ENCODE measurements around the gene FGFR4. TPM values are rescaled to one million over a fixed set of nuclear protein-coding genes. Genes with fewer than 3 reads are reported as not detected.

FGFR4 gene
- polyA plus RNA-seq, 1 donor (not counting 4 experiments of a cell fraction or from before 2014, with no cell fraction given) = 0.62 TPM

DNA sequence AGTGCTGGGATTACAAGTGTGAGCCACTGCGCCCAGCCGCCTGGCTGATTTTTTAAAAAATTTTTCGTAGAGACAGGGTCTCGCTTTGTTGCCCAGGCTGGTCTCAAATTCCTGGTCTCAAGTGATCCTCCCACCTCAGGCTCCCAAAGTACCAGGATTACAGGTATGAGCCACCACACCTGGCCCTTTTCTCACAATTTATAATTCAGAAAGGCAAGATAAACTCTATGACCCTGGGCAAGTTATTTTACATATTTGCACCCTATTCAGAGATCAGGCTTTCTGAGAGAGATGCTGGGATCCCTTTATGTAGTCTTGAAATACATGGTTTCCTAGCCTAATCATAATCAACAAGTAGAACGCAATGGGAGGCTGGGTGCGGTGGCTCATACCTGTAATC, 43.6 kb upstream of the FGFR4 start:
- H4K20me1 ChIP-seq (ENCODE audit: control insufficient read depth, extremely low read depth, insufficient read depth, low read length) = no peaks in the 10 kb centered on the region
- no peak for FAIRE-seq
- peaks cover 7 to 10% of the 10 kb centered on the region in 2 experiments for H3K36me3 ChIP-seq (ENCODE audit: control insufficient read depth in 2 of 2, extremely low read depth in 1 of 2, insufficient read depth in 2 of 2, low read length in 2 of 2)
- no peak overlapping the region for H3K4me2 ChIP-seq (ENCODE audit: control insufficient read depth, extremely low read depth, insufficient read depth, low read depth, low read length)
- H3K27me3 ChIP-seq (ENCODE audit: control insufficient read depth, extremely low read depth, insufficient read depth, low read length) = no peaks in the 10 kb centered on the region
- no peaks in the 10 kb centered on the region for H3K4me1 ChIP-seq (ENCODE audit: control insufficient read depth, extremely low read depth, insufficient read depth, low read length)
- dilution Hi-C loops (cut with MboI; ENCODE audit: extremely low pct_ligation_motif_present, low sequenced_read_pairs) = no loop called here
- H3K27ac ChIP-seq (ENCODE audit: control insufficient read depth, insufficient read depth, low read length) = no peak overlapping the region
- no peak overlapping the region for H2AFZ ChIP-seq (ENCODE audit: control insufficient read depth, low read length)
- TF ChIP-seq EZH2 (IDR thresholded peaks at IDR 0.05; ENCODE audit: low read length) = no peak
- TF ChIP-seq, protein P1, sequence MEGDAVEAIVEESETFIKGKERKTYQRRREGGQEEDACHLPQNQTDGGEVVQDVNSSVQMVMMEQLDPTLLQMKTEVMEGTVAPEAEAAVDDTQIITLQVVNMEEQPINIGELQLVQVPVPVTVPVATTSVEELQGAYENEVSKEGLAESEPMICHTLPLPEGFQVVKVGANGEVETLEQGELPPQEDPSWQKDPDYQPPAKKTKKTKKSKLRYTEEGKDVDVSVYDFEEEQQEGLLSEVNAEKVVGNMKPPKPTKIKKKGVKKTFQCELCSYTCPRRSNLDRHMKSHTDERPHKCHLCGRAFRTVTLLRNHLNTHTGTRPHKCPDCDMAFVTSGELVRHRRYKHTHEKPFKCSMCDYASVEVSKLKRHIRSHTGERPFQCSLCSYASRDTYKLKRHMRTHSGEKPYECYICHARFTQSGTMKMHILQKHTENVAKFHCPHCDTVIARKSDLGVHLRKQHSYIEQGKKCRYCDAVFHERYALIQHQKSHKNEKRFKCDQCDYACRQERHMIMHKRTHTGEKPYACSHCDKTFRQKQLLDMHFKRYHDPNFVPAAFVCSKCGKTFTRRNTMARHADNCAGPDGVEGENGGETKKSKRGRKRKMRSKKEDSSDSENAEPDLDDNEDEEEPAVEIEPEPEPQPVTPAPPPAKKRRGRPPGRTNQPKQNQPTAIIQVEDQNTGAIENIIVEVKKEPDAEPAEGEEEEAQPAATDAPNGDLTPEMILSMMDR (optimal IDR thresholded peaks at IDR 0.05 in 1 of 3, IDR thresholded peaks at IDR 0.05 in 1 of 3, conservative IDR thresholded peaks at IDR 0.05 in 1 of 3; ENCODE audit: extremely low read depth in 1 of 3, insufficient read depth in 2 of 3, low read length in 3 of 3) = no peak
- no peaks in the 10 kb centered on the region for H3K79me2 ChIP-seq (ENCODE audit: control insufficient read depth, insufficient read depth, low read length)
- DNase-seq (ENCODE audit: low read depth, low spot score) = no peak
- no peak overlapping the region for H3K9ac ChIP-seq (ENCODE audit: control insufficient read depth, extremely low read depth, insufficient read depth, low read length)
- no peaks in the 10 kb centered on the region for H3K9me1 ChIP-seq (ENCODE audit: control insufficient read depth, extremely low read depth, insufficient read depth, low read length)
- H3K9me3 ChIP-seq (ENCODE audit: control insufficient read depth, low read depth, low read length) = no peaks in the 10 kb centered on the region
- no peak overlapping the region for H3K4me3 ChIP-seq (ENCODE audit: control insufficient read depth in 2 of 3, extremely low read depth in 1 of 3, insufficient read depth in 2 of 3, low read depth in 1 of 3, low read length in 3 of 3)

DNA sequence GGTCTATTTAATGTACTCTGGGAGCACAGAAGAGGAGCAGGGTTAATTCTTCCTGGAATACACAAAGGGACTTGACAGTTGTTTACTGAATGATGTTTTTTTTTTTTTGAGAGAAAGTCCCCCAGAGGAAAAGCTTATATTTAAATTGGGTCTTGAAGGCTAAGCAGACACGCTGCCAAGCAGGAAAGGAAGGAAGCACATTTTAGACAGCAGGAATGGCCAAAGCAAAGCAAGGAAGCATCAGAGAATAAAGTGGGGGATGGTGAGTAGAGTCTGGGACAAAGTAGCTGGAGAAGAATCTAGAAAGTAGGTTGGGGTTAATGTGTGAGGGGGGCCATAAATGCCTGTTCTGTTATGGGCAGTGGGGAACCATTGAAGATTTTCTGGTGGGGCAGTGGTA, 42.8 kb upstream of the FGFR4 start:
- DNase-seq (ENCODE audit: low read depth, low spot score) (no peak), FAIRE-seq (no peak)
- dilution Hi-C loops (cut with MboI; ENCODE audit: extremely low pct_ligation_motif_present, low sequenced_read_pairs) = no loop called here
- Histone ChIP-seq H2AFZ (ENCODE audit: control insufficient read depth, low read length) (no peak overlapping the region), H3K4me2 (ENCODE audit: control insufficient read depth, extremely low read depth, insufficient read depth, low read depth, low read length) (no peak overlapping the region), H3K79me2 (ENCODE audit: control insufficient read depth, insufficient read depth, low read length) (no peaks in the 10 kb centered on the region), H3K4me3 (ENCODE audit: control insufficient read depth in 2 of 3, extremely low read depth in 1 of 3, insufficient read depth in 2 of 3, low read depth in 1 of 3, low read length in 3 of 3) (no peak overlapping the region), H4K20me1 (ENCODE audit: control insufficient read depth, extremely low read depth, insufficient read depth, low read length) (no peaks in the 10 kb centered on the region), H3K9ac (ENCODE audit: control insufficient read depth, extremely low read depth, insufficient read depth, low read length) (no peak overlapping the region), H3K27ac (ENCODE audit: control insufficient read depth, insufficient read depth, low read length) (no peak overlapping the region), H3K9me1 (ENCODE audit: control insufficient read depth, extremely low read depth, insufficient read depth, low read length) (no peaks in the 10 kb centered on the region), H3K9me3 (ENCODE audit: control insufficient read depth, low read depth, low read length) (no peaks in the 10 kb centered on the region), H3K36me3 (ENCODE audit: control insufficient read depth in 2 of 2, extremely low read depth in 1 of 2, insufficient read depth in 2 of 2, low read length in 2 of 2) (peaks cover 7 to 10% of the 10 kb centered on the region in 2 experiments), H3K4me1 (ENCODE audit: control insufficient read depth, extremely low read depth, insufficient read depth, low read length) (no peaks in the 10 kb centered on the region), H3K27me3 (ENCODE audit: control insufficient read depth, extremely low read depth, insufficient read depth, low read length) (no peaks in the 10 kb centered on the region)
- TF ChIP-seq, protein P1 (optimal IDR thresholded peaks at IDR 0.05 in 1 of 3, IDR thresholded peaks at IDR 0.05 in 1 of 3, conservative IDR thresholded peaks at IDR 0.05 in 1 of 3; ENCODE audit: extremely low read depth in 1 of 3, insufficient read depth in 2 of 3, low read length in 3 of 3) = no peak
- no peak for TF ChIP-seq EZH2 (IDR thresholded peaks at IDR 0.05; ENCODE audit: low read length)
